GM15510 (cell line): ENCODE data around the gene TAMALIN.

Source experiments
- POLR2A ChIP-seq: IDR thresholded peaks from 3 replicates; pipeline ENCODE4 v1.6.1; 2011; ENCODE audit warnings: borderline replicate concordance; ENCODE audit not compliant: insufficient read length; ENCODE audit errors: extremely low read depth

The TAMALIN gene

GRCh38 chr12:52050116-52050757 lies 43.5 kb downstream of the TAMALIN start:
- TF ChIP-seq POLR2A = no peak

DNA sequence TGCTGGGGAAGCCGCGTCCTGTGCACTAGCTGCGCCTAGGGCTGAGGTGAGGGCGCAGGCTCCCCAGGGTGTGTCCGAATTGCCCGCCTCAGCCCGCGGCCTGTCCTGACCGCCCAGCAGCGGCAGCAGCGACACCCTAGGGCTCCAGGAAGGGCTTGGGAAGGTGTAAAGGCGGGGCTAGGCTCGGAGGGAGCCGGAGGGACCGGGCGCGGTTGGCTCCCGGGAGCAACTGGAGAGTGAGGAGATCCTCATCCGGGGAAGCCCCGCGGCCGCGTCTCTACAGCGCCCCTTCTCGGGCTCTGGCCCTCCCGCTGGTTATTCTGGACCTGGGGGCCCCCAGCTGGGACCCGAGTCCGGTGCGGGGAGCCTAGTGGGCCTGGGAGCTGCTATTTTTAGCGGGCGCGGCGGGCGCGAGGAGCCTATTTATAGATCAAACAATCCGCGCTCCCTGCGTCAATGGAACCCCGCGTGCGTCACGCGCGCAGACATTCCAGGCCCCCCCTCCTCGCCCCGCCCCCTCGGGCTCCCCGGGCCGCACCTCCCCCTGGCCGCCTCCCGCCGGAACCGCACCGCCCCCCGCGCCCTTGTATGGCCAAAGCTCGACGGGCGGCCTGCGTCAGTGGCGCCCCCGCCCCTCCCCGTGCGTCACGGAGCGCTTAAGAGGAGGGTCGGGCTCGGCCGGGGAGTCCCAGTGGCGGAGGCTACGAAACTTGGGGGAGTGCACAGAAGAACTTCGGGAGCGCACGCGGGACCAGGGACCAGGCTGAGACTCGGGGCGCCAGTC lies 44.2 kb downstream of the TAMALIN start, which contains the start of gene NR4A1:
Gene NR4A1, plus strand, starts transcription at position 685 of the 784 bp plus-strand sequence. CDS start 2,887 bp downstream, outside the sequence.
- peak; percentile 56 for TF ChIP-seq POLR2A

- TF ChIP-seq POLR2A = no peak
These were observed 45.9 kb downstream of the TAMALIN start for GRCh38 chr12:52052468-52053186.

GRCh38 chr12:52053536-52054209 lies 46.9 kb downstream of the TAMALIN start:
- no peak for TF ChIP-seq POLR2A

DNA sequence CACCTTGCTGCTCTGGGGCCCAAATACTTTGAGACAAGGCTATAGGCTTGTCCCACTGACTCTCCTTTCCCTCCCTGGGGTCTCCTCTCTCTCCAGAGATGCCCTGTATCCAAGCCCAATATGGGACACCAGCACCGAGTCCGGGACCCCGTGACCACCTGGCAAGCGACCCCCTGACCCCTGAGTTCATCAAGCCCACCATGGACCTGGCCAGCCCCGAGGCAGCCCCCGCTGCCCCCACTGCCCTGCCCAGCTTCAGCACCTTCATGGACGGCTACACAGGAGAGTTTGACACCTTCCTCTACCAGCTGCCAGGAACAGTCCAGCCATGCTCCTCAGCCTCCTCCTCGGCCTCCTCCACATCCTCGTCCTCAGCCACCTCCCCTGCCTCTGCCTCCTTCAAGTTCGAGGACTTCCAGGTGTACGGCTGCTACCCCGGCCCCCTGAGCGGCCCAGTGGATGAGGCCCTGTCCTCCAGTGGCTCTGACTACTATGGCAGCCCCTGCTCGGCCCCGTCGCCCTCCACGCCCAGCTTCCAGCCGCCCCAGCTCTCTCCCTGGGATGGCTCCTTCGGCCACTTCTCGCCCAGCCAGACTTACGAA lies 47.6 kb downstream of the TAMALIN start:
- TF ChIP-seq POLR2A = no peak

DNA sequence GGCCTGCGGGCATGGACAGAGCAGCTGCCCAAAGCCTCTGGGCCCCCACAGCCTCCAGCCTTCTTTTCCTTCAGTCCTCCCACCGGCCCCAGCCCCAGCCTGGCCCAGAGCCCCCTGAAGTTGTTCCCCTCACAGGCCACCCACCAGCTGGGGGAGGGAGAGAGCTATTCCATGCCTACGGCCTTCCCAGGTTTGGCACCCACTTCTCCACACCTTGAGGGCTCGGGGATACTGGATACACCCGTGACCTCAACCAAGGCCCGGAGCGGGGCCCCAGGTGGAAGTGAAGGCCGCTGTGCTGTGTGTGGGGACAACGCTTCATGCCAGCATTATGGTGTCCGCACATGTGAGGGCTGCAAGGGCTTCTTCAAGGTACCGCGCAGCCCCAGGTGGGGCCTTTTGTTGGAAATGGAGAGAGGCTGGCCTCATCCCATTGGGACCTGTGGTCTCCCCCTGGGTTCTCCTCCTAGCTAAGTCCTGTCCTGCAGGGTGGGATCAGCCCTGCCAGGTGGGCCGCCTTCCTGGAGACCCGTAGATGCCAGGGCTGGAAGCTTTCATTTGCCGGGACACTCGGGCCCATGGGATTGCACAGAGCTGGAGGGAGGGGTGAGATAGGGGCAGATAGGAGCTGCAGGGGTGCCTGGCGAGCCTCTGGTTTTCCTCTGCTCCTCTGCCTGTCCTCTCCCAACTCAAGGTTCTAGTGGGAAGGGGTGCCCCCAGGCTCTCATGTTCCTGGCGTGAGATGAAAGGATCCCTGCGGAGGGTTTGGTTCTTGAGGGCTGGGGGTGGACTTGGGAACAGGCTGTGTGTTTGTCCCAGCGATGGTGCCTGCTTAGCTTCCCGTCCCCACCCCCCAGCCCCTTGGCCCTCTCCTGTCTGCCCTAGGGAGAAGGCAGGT lies 48.3 kb downstream of the TAMALIN start:
- TF ChIP-seq POLR2A = no peak

DNA sequence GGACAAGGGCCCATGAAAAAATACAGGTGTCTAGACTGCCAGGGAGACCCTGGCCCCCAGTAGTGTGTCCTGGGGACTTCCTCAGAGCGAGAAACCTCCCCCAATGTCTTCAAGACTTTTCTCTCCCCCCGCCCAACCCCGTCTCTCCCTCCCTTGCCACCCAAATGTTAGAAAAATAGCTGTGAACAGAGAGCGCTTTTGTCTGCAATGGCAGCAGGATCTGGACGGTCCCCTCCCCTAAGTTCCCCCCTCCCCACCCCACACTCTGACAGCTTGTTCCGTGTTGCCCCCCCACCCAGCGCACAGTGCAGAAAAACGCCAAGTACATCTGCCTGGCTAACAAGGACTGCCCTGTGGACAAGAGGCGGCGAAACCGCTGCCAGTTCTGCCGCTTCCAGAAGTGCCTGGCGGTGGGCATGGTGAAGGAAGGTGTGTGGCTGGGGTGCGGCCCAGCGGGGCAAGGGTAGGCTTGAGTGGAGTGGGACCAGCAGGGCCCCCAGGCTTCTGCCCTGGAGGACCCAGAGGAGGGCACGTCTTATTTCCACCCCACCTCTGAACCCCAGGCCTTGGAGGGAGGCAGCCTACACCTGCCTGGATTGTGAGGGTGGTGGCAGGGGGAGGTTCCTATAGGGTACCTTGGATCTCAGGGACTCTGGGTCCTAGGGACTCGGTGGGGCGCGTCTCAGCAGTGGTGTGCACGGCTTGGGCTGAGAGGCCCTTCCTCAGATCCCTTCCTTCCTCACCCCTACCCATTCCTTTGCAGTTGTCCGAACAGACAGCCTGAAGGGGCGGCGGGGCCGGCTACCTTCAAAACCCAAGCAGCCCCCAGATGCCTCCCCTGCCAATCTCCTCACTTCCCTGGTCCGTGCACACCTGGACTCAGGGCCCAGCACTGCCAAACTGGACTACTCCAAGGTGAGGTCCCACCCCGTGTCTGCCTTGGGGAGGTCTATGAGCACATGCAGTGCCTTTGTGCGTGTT lies 49.3 kb downstream of the TAMALIN start:
- TF ChIP-seq POLR2A = no peak

- no peak for TF ChIP-seq POLR2A
These were observed 50.3 kb downstream of the TAMALIN start for GRCh38 chr12:52056801-52057637.

GRCh38 chr12:52057638-52058576 lies 51.2 kb downstream of the TAMALIN start:
- no peak for TF ChIP-seq POLR2A

GRCh38 chr12:52058631-52059361 lies 52.0 kb downstream of the TAMALIN start:
- TF ChIP-seq POLR2A = no peak
